ENCODE measurements around the gene CRTC1. TPM values are rescaled to one million over a fixed set of nuclear protein-coding genes. Genes with fewer than 3 reads are reported as not detected.
"Not testable (repeated sequence)": the region's sequence is repeated elsewhere in the genome, so short reads cannot be mapped to it uniquely, and the experiment has no call there.

Gene CRTC1
- total RNA-seq, 2 experiments from 2014 or later = 5.3 to 9.7 TPM

DNA sequence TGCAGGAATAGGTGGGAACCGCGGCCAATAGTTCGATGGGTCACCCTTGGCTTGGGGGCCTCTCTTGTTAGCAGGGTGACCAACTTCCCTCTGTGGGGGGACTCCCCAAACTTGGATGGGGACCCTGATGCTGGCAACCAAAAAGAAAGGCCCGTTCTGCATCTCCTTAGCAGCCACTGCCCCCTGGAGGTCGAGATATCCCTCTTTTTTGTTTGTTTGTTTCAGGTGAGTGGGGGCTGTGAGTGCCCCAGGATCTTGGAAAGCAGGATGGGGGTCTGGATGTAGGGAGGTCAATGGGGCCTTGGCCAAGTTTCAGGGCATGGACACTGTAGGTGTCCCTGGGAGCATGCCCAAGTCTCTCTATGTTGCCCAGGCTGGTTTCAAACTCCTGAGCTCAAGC, 7.7 kb upstream of the CRTC1 start:
- ChIA-PET CTCF (interaction anchor here (0.7 to 1.6 kb wide), 3 partner anchors 10 to 83 kb away, joined by 3 to 4 read pairs (median 3); no protein-coding TSS in a partner anchor), POLR2A (no interaction called here)
- ATAC-seq = no peak
- no peaks in the 10 kb centered on the region for H3K4me1 Mint-ChIP-seq
- no peaks in the 10 kb centered on the region for H3K9me3 Mint-ChIP-seq (ENCODE audit: low read depth)
- intact Hi-C loops (cut with DNase I, micrococcal nuclease) = loop anchor here (1.0 to 10.0 kb wide), 4 partner anchors 81 to 211 kb away; no protein-coding TSS in a partner anchor
- no peak overlapping the region for H3K4me3 Mint-ChIP-seq
- peak; percentile 62 for DNase-seq
- no peak overlapping the region for H3K27ac Mint-ChIP-seq
- H3K36me3 Mint-ChIP-seq (ENCODE audit: low read depth) = no peaks in the 10 kb centered on the region
- no peaks in the 10 kb centered on the region for H3K27me3 Mint-ChIP-seq

DNA sequence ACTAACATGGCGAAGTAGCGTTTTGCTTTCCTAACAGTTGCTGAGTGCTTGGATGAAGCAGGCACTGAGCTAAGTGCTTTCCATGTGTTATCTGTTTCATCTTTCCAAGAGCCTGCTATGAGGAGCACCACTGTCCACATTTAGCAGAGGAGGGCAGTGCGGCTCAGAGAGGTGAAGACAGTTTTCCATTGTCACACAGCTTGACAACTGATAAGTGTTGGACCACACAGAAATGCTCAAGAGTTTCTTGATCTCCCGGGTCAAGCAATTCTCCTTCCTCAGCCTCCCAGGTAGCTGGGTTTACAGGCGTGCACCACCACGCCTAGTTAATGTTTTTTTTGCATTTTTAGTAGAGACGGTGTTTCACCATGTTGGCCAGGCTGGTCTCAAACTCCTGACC, 6.8 kb upstream of the CRTC1 start:
- DNase-seq (no peak), ATAC-seq (no peak)
- Mint-ChIP-seq H3K36me3 (ENCODE audit: low read depth) (no peaks in the 10 kb centered on the region), H3K27ac (no peak overlapping the region), H3K9me3 (ENCODE audit: low read depth) (no peaks in the 10 kb centered on the region), H3K4me1 (no peaks in the 10 kb centered on the region), H3K27me3 (no peaks in the 10 kb centered on the region), H3K4me3 (no peak overlapping the region)
- ChIA-PET CTCF (interaction anchor here (0.7 to 1.6 kb wide), 3 partner anchors 31 to 170 kb away, joined by 3 read pairs; no protein-coding TSS in a partner anchor), POLR2A (interaction anchor here (0.6 kb wide), 1 partner anchor 619 kb away, joined by 3 read pairs; no protein-coding TSS in a partner anchor)
- intact Hi-C loops (cut with DNase I, micrococcal nuclease) = loop anchor here (5.0 to 10.0 kb wide), 3 partner anchors 84 to 212 kb away; no protein-coding TSS in a partner anchor

DNA sequence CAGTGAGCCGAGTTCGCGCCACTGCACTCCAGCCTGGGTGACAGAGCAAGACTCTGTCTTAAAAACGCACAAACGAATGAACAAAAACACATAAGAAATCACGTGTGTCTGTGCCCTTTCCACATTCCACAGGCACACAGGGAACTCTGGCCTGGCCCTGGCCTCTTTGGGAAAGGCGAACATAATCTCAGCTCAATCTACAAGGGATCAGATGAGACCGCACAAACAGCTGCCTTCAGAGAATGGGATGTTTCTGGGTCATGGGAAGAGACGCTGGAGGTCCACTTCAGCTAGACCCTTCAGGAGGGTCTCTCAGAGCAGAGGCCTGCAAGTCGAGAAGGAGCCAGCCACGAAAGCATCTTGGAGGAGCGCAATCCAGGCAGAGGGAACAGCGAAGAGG, 6.3 kb upstream of the CRTC1 start:
- no peaks in the 10 kb centered on the region for H3K27me3 Mint-ChIP-seq
- no peaks in the 10 kb centered on the region for H3K36me3 Mint-ChIP-seq (ENCODE audit: low read depth)
- intact Hi-C loops (cut with DNase I, micrococcal nuclease) = loop anchor here (5.0 to 10.0 kb wide), 3 partner anchors 85 to 212 kb away; no protein-coding TSS in a partner anchor
- DNase-seq (no peak), ATAC-seq (no peak)
- H3K9me3 Mint-ChIP-seq (ENCODE audit: low read depth) = no peaks in the 10 kb centered on the region
- CTCF ChIA-PET = interaction anchor here (0.7 to 1.6 kb wide), 3 partner anchors 16 to 252 kb away, joined by 3 read pairs; no protein-coding TSS in a partner anchor
- POLR2A ChIA-PET = interaction anchor here (0.6 kb wide), 1 partner anchor 618 kb away, joined by 3 read pairs; no protein-coding TSS in a partner anchor
- no peaks in the 10 kb centered on the region for H3K4me1 Mint-ChIP-seq
- no peak overlapping the region for H3K27ac Mint-ChIP-seq
- H3K4me3 Mint-ChIP-seq = no peak overlapping the region

DNA sequence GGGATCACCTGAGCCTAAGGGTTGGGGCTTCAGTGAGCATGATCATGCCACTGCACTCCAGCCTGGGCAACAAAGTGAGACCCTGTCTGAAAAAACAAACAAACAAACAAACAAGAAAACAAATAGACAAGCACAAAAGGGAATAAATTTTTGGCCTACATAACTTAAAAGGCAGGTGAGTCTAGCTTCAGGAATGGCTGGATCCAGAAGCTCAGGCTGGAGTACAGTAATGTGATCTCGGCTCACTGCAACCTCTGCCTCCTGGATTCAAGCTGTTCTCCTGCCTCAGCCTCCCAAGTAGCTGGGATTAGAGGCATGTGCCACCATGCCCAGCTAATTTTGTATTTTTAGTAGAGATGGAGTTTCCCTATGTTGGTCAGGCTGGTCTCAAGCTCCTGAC, 3.3 kb upstream of the CRTC1 start:
- H3K9me3 Mint-ChIP-seq (ENCODE audit: low read depth); CTCF ChIA-PET; H3K27ac Mint-ChIP-seq; intact Hi-C loops (cut with DNase I, micrococcal nuclease); DNase-seq; H3K4me3 Mint-ChIP-seq; POLR2A ChIA-PET; H3K27me3 Mint-ChIP-seq; ATAC-seq; H3K36me3 Mint-ChIP-seq (ENCODE audit: low read depth): not testable (repeated sequence)
- H3K4me1 Mint-ChIP-seq = peaks cover 13% of the 10 kb centered on the region

DNA sequence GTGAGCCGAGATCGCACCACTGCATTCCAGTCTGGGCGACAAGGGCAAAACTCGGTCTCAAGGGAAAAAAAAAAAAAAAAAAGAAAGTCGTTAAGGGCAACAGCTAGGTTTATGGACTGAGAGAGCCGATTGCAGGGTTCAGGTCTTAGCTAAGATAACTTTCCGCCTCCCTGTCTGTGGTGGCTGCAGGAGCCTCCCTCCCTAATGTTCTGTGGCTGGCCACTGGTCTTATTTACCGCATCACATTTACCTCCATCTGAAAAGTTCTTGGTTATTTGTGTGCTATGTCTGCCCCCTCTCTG, 722 bp upstream of the CRTC1 start:
- ChIA-PET POLR2A (interaction anchor here (0.6 kb wide), 2 partner anchors 61 to 92 kb away, joined by 3 to 7 read pairs; no protein-coding TSS in a partner anchor), CTCF (no interaction called here)
- peak overlapping the region; percentile 85 for H3K27ac Mint-ChIP-seq
- intact Hi-C loops (cut with DNase I, micrococcal nuclease) = loop anchor here (1.0 to 2.0 kb wide), 7 partner anchors 18 to 237 kb away; partner anchors contain the start of genes COPE (in 1 of the 2), DDX49 (in 1 of the 2), ELL (in 1 of the 2) and REX1BD (in 1 of the 2)
- peak overlapping the region; percentile 83 for H3K4me3 Mint-ChIP-seq
- no peak for ATAC-seq
- H3K36me3 Mint-ChIP-seq (ENCODE audit: low read depth) = no peaks in the 10 kb centered on the region
- DNase-seq = no peak
- no peaks in the 10 kb centered on the region for H3K27me3 Mint-ChIP-seq
- peaks cover 16% of the 10 kb centered on the region for H3K4me1 Mint-ChIP-seq
- H3K9me3 Mint-ChIP-seq (ENCODE audit: low read depth) = no peaks in the 10 kb centered on the region

DNA sequence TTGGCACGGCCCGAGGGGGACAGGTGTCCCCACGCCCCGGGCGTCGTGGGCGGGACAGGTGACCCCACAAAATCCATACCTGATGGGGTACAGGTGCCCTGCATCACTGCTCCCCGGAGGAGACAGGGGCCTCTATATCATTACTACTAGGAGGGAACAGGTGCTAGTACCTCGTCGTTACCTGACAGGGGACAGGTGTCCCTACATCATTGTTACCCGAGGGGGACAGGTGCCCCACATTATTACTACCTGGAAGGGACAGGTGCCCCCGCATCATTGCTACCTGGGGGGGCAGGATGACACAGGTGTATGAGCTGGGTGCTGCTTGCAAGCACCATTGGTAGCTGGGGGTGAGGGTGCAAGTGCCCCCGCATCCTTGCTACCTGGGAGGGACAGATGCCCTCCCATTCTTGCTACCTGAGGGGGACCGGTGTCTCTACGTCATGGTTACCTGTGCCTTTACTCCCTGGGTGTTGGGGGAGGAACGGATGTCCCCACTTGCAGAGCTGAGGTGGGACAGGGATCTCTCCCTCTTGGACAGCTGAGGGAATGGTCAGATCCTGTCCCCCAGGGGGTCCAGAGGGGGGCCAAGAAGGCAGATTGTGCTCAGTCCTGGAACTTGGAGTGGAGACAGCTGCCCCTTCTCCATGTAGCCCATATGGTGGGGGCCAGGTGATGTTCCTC, 620 bp downstream of the CRTC1 start:
- Mint-ChIP-seq H3K36me3 (ENCODE audit: low read depth) (no peaks in the 10 kb centered on the region), H3K27ac (no peak overlapping the region), H3K4me1 (peaks cover 16% of the 10 kb centered on the region), H3K27me3 (no peaks in the 10 kb centered on the region), H3K9me3 (ENCODE audit: low read depth) (no peaks in the 10 kb centered on the region), H3K4me3 (peak overlapping the region; percentile 83)
- CTCF ChIA-PET = no interaction called here
- DNase-seq (no peak), ATAC-seq (peak; percentile 3)
- intact Hi-C loops (cut with DNase I, micrococcal nuclease) = loop anchor here (1.0 to 2.0 kb wide), 7 partner anchors 16 to 235 kb away; partner anchors contain the start of genes COPE (in 1 of the 2), DDX49 (in 1 of the 2), ELL (in 1 of the 2) and REX1BD (in 1 of the 2)
- POLR2A ChIA-PET = interaction anchor here (1.0 kb wide), 1 partner anchor 235 kb away, joined by 3 read pairs; the partner anchor contains the start of genes COPE and DDX49

DNA sequence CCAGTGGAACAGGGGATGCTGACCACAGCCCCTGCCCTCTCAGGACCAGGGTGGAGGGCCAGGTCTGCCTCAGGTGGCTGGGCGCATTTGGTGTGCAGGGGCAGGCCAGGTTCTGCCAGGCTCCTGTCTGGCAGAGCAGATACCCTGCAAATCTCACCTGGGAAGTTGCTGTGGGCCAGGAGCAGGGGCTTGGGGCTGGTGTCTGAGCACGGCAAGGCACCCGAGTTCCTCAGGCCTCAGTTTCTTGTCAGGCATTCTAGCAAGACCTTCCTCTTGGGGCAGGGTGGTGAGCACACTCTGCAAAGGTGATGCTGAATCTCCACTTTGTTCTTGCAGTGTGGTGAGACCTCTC, 1.1 kb downstream of the CRTC1 start:
- no peak for DNase-seq
- peak overlapping the region; percentile 31 for H3K27ac Mint-ChIP-seq
- H3K27me3 Mint-ChIP-seq = no peaks in the 10 kb centered on the region
- no peak for ATAC-seq
- ChIA-PET POLR2A (interaction anchor here (1.0 kb wide), 1 partner anchor 235 kb away, joined by 3 read pairs; the partner anchor contains the start of genes COPE and DDX49), CTCF (no interaction called here)
- peaks cover 18% of the 10 kb centered on the region for H3K4me1 Mint-ChIP-seq
- H3K9me3 Mint-ChIP-seq (ENCODE audit: low read depth) = no peaks in the 10 kb centered on the region
- intact Hi-C loops (cut with DNase I, micrococcal nuclease) = no loop called here
- peak overlapping the region; percentile 83 for H3K4me3 Mint-ChIP-seq
- H3K36me3 Mint-ChIP-seq (ENCODE audit: low read depth) = no peaks in the 10 kb centered on the region

DNA sequence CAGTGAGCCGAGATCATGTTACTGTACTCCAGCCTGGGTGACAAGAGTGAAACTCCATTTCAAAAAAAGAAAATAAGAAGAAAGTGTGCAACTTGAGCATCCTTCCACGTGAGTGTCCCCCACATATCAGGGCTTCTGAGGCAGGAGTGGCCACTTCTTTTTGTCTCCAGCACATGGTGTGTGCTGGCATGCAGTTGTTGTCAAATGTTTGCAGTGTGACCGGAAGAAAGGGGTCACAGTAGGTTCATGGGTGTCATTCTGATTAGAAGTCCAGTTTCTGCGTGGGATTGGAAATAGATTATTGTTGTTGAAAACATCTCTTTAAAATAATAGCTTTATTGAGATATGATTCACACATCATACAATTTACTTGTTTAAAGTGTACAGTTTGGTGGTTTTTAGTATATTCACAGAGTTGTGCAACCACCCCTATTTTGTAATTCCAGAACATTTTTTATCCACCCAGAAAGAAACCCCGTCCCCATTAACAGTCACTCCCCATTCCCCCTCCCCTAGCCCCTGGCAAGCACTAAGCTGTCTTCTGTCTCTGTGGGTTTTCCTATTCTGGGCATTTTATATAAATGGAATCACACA, 2.2 kb downstream of the CRTC1 start:
- DNase-seq (no peak), ATAC-seq (no peak)
- no peak overlapping the region for H3K27ac Mint-ChIP-seq
- no peaks in the 10 kb centered on the region for H3K36me3 Mint-ChIP-seq (ENCODE audit: low read depth)
- intact Hi-C loops (cut with DNase I, micrococcal nuclease) = no loop called here
- POLR2A ChIA-PET = no interaction called here
- no peak overlapping the region for H3K4me3 Mint-ChIP-seq
- peaks cover 20% of the 10 kb centered on the region for H3K4me1 Mint-ChIP-seq
- no peaks in the 10 kb centered on the region for H3K9me3 Mint-ChIP-seq (ENCODE audit: low read depth)
- no peaks in the 10 kb centered on the region for H3K27me3 Mint-ChIP-seq
- CTCF ChIA-PET = interaction anchor here (0.6 to 1.2 kb wide), 2 partner anchors 10 to 430 kb away, joined by 3 to 4 read pairs; no protein-coding TSS in a partner anchor

DNA sequence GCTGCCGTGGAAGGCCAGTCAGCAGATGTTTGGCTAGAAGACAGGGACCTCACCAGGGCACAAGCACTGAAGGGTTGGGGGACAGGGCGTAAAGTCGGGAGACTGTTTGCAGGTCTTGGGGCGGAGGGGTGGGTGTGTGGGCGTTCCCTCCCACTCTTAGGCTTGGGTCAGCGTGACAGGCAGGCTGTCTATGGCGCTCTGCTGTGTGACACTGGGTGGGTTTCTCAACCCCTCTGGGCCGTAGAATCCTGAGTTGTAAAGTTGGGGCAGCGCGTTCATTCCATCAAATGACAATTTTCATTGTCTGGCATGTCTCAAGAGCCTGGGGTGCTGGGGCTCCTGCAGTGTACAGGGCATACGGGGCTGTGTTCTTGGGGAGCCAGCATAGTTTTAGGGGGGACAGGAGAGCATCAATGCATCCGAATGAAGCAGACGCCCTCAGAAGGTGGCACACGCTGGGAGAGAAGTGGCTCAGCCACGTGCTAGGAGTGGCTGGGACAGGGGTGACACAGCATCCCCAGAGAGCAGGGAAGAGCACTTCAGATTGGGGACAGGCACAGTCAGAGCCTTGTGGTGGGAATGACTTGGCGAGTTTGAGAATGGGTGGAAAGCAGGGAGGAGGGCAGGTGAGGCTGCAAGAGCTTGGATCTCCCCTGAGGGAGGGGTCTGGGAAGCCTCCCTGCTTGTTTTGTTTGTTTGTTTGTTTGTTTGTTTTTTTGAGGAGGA, 4.4 kb downstream of the CRTC1 start:
- Mint-ChIP-seq H3K27ac (no peak overlapping the region), H3K9me3 (ENCODE audit: low read depth) (no peaks in the 10 kb centered on the region), H3K27me3 (no peaks in the 10 kb centered on the region), H3K36me3 (ENCODE audit: low read depth) (no peaks in the 10 kb centered on the region), H3K4me3 (no peak overlapping the region), H3K4me1 (peaks cover 16% of the 10 kb centered on the region)
- ATAC-seq (no peak), DNase-seq (no peak)
- intact Hi-C loops (cut with DNase I, micrococcal nuclease) = no loop called here
- CTCF ChIA-PET = no interaction called here
- POLR2A ChIA-PET = interaction anchor here (0.6 to 0.7 kb wide), 2 partner anchors 353 to 379 kb away, joined by 3 read pairs; no protein-coding TSS in a partner anchor

DNA sequence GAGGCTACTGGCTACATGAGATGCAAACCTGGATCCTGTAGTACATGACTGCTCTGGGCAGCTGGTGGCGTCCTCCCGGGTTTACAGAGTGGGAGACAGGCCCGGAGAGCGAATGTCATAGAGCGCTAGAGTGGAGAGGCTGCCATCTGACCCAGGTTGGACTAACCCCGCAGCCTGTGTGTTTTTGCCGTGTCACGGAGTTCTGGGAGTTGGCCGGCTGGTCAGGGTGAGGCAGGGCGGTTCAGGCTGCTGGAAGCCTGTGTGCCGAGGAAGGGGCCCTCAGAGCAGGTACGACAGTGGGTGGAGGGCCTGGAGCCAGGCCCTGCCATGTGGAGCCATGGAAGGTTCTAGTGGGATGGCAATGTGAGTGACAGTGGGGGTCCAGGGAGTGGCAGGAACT, 12.5 kb downstream of the CRTC1 start:
- no peak overlapping the region for H3K27ac Mint-ChIP-seq
- H3K36me3 Mint-ChIP-seq (ENCODE audit: low read depth) = no peaks in the 10 kb centered on the region
- H3K4me3 Mint-ChIP-seq = no peak overlapping the region
- peaks cover 27% of the 10 kb centered on the region for H3K4me1 Mint-ChIP-seq
- no peak for DNase-seq
- intact Hi-C loops (cut with DNase I, micrococcal nuclease) = no loop called here
- no peaks in the 10 kb centered on the region for H3K9me3 Mint-ChIP-seq (ENCODE audit: low read depth)
- H3K27me3 Mint-ChIP-seq = no peaks in the 10 kb centered on the region
- no peak for ATAC-seq
- ChIA-PET CTCF (no interaction called here), POLR2A (no interaction called here)

DNA sequence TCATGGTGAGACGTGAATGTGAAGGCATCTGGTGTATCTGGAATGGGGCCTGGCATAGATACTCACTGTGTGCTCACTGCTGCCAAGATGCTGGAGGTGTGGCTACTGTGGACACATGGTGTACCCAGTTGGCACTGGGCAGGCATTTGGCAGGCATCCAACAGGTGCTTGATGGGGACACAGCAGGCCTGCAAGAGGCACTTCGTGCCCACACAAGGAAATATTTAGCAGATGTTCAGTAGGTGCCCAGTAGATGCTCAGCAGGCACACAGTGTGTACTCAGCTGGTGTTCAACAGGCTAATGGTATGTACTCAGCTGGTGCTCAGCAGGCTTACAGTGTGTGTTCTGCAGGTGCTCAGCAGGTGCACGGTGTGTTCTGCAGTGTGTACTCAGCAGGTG, 14.2 kb downstream of the CRTC1 start:
- no peak overlapping the region for H3K4me3 Mint-ChIP-seq
- intact Hi-C loops (cut with DNase I, micrococcal nuclease) = no loop called here
- DNase-seq (no peak), ATAC-seq (no peak)
- H3K36me3 Mint-ChIP-seq (ENCODE audit: low read depth) = no peaks in the 10 kb centered on the region
- CTCF ChIA-PET = no interaction called here
- H3K27ac Mint-ChIP-seq = no peak overlapping the region
- H3K9me3 Mint-ChIP-seq (ENCODE audit: low read depth) = no peaks in the 10 kb centered on the region
- POLR2A ChIA-PET = no interaction called here
- no peaks in the 10 kb centered on the region for H3K27me3 Mint-ChIP-seq
- H3K4me1 Mint-ChIP-seq = peaks cover 31% of the 10 kb centered on the region
